ENCODE data around the gene TUB.

The TUB gene

GRCh38 chr11:8093931-8094575, 13.0 kb downstream of the TUB start:
- DNase-seq, result no peak

GRCh38 chr11:8094656-8095055, 13.6 kb downstream of the TUB start:
- no peak for DNase-seq

GRCh38 chr11:8095371-8095770, 14.4 kb downstream of the TUB start:
- DNase-seq, result no peak

GRCh38 chr11:8095806-8096522, 15.0 kb downstream of the TUB start:
- DNase-seq, result no peak

GRCh38 chr11:8096575-8096974, 15.6 kb downstream of the TUB start:
- no peak for DNase-seq

- no peak for DNase-seq
Measured at GRCh38 chr11:8097062-8097461, 16.1 kb downstream of the TUB start.

GRCh38 chr11:8097468-8097867, 16.5 kb downstream of the TUB start:
- DNase-seq, result no peak

- no peak for DNase-seq
Measured at GRCh38 chr11:8097926-8098325, 16.9 kb downstream of the TUB start.

GRCh38 chr11:8098361-8098760, 17.4 kb downstream of the TUB start:
- no peak for DNase-seq

- no peak for DNase-seq
Measured at GRCh38 chr11:8098879-8099278, 17.9 kb downstream of the TUB start.

GRCh38 chr11:8099291-8099899, 18.4 kb downstream of the TUB start:
- DNase-seq, result peak; percentile 32

GRCh38 chr11:8100158-8100557, 19.1 kb downstream of the TUB start:
- DNase-seq, result no peak

- no peak for DNase-seq
Measured at GRCh38 chr11:8100605-8101004, 19.6 kb downstream of the TUB start.

GRCh38 chr11:8101421-8101820, 20.4 kb downstream of the TUB start:
- no peak for DNase-seq

GRCh38 chr11:8102296-8102915, 21.4 kb downstream of the TUB start:
- no peak for DNase-seq

- no peak for DNase-seq
Measured at GRCh38 chr11:8102965-8103364, 22.0 kb downstream of the TUB start.

GRCh38 chr11:8103909-8104308, 22.9 kb downstream of the TUB start:
- DNase-seq, result no peak

- DNase-seq, result no peak
Measured at GRCh38 chr11:8105133-8105532, 24.1 kb downstream of the TUB start.

- DNase-seq, result no peak
Measured at GRCh38 chr11:8105666-8106065, 24.7 kb downstream of the TUB start.

GRCh38 chr11:8106679-8107078, 25.7 kb downstream of the TUB start:
- no peak for DNase-seq

GRCh38 chr11:8107642-8108041, 26.6 kb downstream of the TUB start:
- no peak for DNase-seq

GRCh38 chr11:8108421-8108820, 27.4 kb downstream of the TUB start:
- DNase-seq, result no peak

GRCh38 chr11:8109675-8110074, 28.7 kb downstream of the TUB start:
- DNase-seq, result no peak

- DNase-seq, result no peak
Measured at GRCh38 chr11:8110396-8110795, 29.4 kb downstream of the TUB start.

Measured in T1000 (cell line).